ENCODE data around the gene MRPS33. TPM values are rescaled to one million over a fixed set of nuclear protein-coding genes. Genes with fewer than 3 reads are reported as not detected.

Gene MRPS33
- total and polyA plus RNA-seq, 2 of the 13 experiments (the other 11 are each of a cell fraction or from before 2014, with no cell fraction given): 50.9 to 91.0 TPM

GRCh38 chr7:141001546-141001945 is 13.2 kb downstream of the MRPS33 start (continued):
- TF ChIP-seq HNF1A (IDR thresholded peaks at IDR 0.05; ENCODE audit: low read depth): peak; percentile 89
- peak; percentile 89; the same call in 1 of the 2 replicates for TF ChIP-seq HNF1A (CRISPR knock-in tag; IDR thresholded peaks at IDR 0.05; ENCODE audit: borderline replicate concordance)
- no peak for TF ChIP-seq IKZF4 (CRISPR knock-in tag; IDR thresholded peaks at IDR 0.05; ENCODE audit: borderline replicate concordance, low read depth, not compliant biosample characterization)
- peak; percentile 66; the same call in 1 of the 2 replicates for TF ChIP-seq DPF2 (CRISPR knock-in tag; IDR thresholded peaks at IDR 0.05; ENCODE audit: borderline replicate concordance, low read depth)
- no peak for TF ChIP-seq SMAD3 (CRISPR knock-in tag; IDR thresholded peaks at IDR 0.05)
- no peak for TF ChIP-seq ZNF317 (CRISPR knock-in tag; IDR thresholded peaks at IDR 0.05)
- TF ChIP-seq HOMEZ (CRISPR knock-in tag; IDR thresholded peaks at IDR 0.05; ENCODE audit: low read depth): no peak
- TF ChIP-seq PCBP2 (optimal IDR thresholded peaks at IDR 0.05; ENCODE audit: low read depth, low read length, poor library complexity, severe bottlenecking): no peak
- TF ChIP-seq KLF9 (CRISPR knock-in tag; IDR thresholded peaks at IDR 0.05; ENCODE audit: low read depth): no peak
- TF ChIP-seq ATRX (CRISPR knock-in tag; IDR thresholded peaks at IDR 0.05; ENCODE audit: borderline replicate concordance): no peak
- TF ChIP-seq MXD3 (CRISPR knock-in tag; IDR thresholded peaks at IDR 0.05): no peak
- no peak for TF ChIP-seq CREB1 (IDR thresholded peaks at IDR 0.05)
- peak; percentile 9 for TF ChIP-seq CREB1 (CRISPR knock-in tag; IDR thresholded peaks at IDR 0.05)
- peak; percentile 79 for TF ChIP-seq FOXP4 (CRISPR knock-in tag; IDR thresholded peaks at IDR 0.05)
- TF ChIP-seq ZNF513 (CRISPR knock-in tag; conservative IDR thresholded peaks at IDR 0.05): no peak
- peak; percentile 32 for TF ChIP-seq PATZ1 (CRISPR knock-in tag; IDR thresholded peaks at IDR 0.05)
- TF ChIP-seq ESRRA (CRISPR knock-in tag; IDR thresholded peaks at IDR 0.05; ENCODE audit: low read depth): no peak

All from HepG2 (cell line).